Subcutaneous abdominal adipose tissue (tissue), 5 donors: ENCODE results near the gene TAF7L.
"Not testable (repeated sequence)": the region's sequence is repeated elsewhere in the genome, so short reads cannot be mapped to it uniquely, and the experiment has no call there.

Experiments
- H3K27ac ChIP-seq: one replicate; pipeline ENCODE4 v1.7.0; 2013; ENCODE audit warnings: low read depth, mild to moderate bottlenecking, inconsistent platforms, low read length, moderate library complexity
- H3K27me3 ChIP-seq, 5 donors: one replicate each; pipeline ENCODE4 v1.7.0; 2013; ENCODE audit warnings: low read length in 5 of 5, inconsistent platforms in 1 of 5; ENCODE audit not compliant: control insufficient read depth in 5 of 5, insufficient read depth in 4 of 5
- H3K36me3 ChIP-seq, 5 donors: one replicate each; pipeline ENCODE4 v1.7.0; 2013; ENCODE audit warnings: low read length in 5 of 5; ENCODE audit not compliant: control insufficient read depth in 5 of 5, insufficient read depth in 5 of 5
- H3K4me1 ChIP-seq, 5 donors: one replicate each; pipeline ENCODE4 v1.7.0; 2013; ENCODE audit warnings: low read length in 5 of 5, mild to moderate bottlenecking in 3 of 5, moderate library complexity in 1 of 5; ENCODE audit not compliant: control insufficient read depth in 5 of 5, insufficient read depth in 5 of 5
- H3K4me3 ChIP-seq, 5 donors: one replicate each; pipeline ENCODE4 v1.7.0; 2013; ENCODE audit warnings: low read length in 5 of 5, low read depth in 1 of 5
- H3K9ac ChIP-seq, 5 donors: one replicate each; pipeline ENCODE4 v1.7.0; 2013; ENCODE audit warnings: low read length in 5 of 5, mild to moderate bottlenecking in 4 of 5, moderate library complexity in 3 of 5
- H3K9me3 ChIP-seq, 5 donors: one replicate each; pipeline ENCODE4 v1.7.0; 2013; ENCODE audit warnings: low read length in 5 of 5; ENCODE audit not compliant: control insufficient read depth in 5 of 5
- donor health status: healthy.
- donor health status: healthy.
- donor health status: healthy.
- donor health status: healthy.
- donor health status: healthy.

The TAF7L gene, protein sequence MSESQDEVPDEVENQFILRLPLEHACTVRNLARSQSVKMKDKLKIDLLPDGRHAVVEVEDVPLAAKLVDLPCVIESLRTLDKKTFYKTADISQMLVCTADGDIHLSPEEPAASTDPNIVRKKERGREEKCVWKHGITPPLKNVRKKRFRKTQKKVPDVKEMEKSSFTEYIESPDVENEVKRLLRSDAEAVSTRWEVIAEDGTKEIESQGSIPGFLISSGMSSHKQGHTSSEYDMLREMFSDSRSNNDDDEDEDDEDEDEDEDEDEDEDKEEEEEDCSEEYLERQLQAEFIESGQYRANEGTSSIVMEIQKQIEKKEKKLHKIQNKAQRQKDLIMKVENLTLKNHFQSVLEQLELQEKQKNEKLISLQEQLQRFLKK

DNA sequence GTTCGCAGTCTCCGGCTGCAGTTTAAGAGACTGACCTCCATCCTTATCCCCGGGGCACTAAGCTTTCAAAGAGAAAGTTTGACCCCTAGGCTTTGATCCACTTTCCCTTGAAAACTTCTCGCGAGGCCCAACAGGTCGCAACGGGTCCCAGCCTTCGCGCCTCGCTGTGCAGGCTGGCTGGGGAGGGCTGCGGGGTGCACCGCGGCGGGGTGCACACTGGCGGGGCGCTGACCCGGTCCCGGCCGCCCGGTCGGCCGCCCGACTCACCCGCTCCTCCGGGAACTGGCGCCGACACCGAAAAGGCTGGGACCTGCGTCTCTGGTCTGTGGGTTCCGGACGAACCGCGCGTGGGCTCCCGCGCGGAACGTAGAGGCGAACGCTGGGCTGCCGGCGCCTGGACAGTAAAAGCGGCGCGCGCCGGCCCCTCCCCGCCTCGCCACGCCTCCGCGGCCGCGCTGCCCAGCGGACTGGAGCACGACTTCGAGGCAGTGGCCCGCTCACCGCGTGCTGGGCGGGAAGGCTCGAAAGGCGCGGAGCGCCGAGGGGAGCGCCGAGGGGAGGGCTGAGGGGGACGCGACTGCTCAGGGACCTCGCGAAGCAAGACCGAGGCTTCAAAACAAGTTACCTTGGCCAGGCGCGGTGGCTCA, at the start of gene TAF7L:
TAF7L (minus strand) TSS at position 378 of the 647 bp plus-strand sequence. CDS start 3,791 bp downstream, outside the sequence.
- Histone ChIP-seq H3K9ac (no peak within 1 kb of the TSS), H3K36me3 (no peaks in the 10 kb centered on the region), H3K9me3 (no peaks in the 10 kb centered on the region), H3K27ac (no peak within 1 kb of the TSS), H3K4me1 (peaks cover 0 to 6% (median 0%) of the 10 kb centered on the region in 5 donors), H3K27me3 (peaks cover 0 to 11% (median 5%) of the 10 kb centered on the region in 5 donors), H3K4me3 (peak within 1 kb of the TSS in 3 of 5 donors; percentile 3 to 16 (median 11))

- no peaks in the 10 kb centered on the region for H3K4me1 ChIP-seq
- no peak overlapping the region for H3K4me3 ChIP-seq
- H3K9ac ChIP-seq, result no peak overlapping the region
- H3K27me3 ChIP-seq, result no peaks in the 10 kb centered on the region
- H3K36me3 ChIP-seq, result no peaks in the 10 kb centered on the region
- no peak overlapping the region for H3K27ac ChIP-seq
- H3K9me3 ChIP-seq, result peaks cover 0 to 3% (median 0%) of the 10 kb centered on the region in 5 donors
Measured at GRCh38 chrX:101337776-101338271, 46.7 kb upstream of the TAF7L start.

- H3K4me3 ChIP-seq, result not testable (repeated sequence)
Measured at GRCh38 chrX:101334310-101334709, 43.2 kb upstream of the TAF7L start.

DNA sequence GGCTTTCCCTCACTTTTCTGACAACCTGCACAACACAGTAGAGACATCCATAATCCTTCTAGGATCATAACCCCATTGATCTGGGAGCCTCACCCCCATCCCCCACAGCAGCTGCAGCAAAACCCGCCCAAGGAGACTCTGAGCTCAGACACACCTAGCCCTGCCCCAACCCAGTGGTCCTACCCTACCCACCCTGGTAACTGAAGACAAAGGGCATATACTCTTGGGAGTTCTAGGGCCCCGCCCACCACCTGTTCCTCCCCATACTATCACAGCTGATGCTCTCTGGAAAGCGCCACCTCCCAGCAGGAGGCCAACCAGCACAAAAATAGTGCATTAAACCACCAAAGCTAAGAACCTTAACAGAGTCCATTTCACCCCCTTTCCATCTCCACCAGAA, 35.5 kb upstream of the TAF7L start:
- not testable (repeated sequence) for H3K4me3 ChIP-seq, H3K27me3 ChIP-seq, H3K9me3 ChIP-seq, H3K9ac ChIP-seq, H3K27ac ChIP-seq, H3K36me3 ChIP-seq, H3K4me1 ChIP-seq

More at GRCh38 chrX:101334310-101334709, 43.2 kb upstream of the TAF7L start:
- not testable (repeated sequence) for H3K9ac ChIP-seq, H3K27me3 ChIP-seq, H3K27ac ChIP-seq, H3K36me3 ChIP-seq, H3K4me1 ChIP-seq, H3K9me3 ChIP-seq

GRCh38 chrX:101303790-101304189, 12.7 kb upstream of the TAF7L start:
- H3K27me3 ChIP-seq, result peaks cover 0 to 6% (median 5%) of the 10 kb centered on the region in 5 donors
- H3K9ac ChIP-seq, result no peak overlapping the region
- H3K9me3 ChIP-seq, result peaks cover 0 to 3% (median 0%) of the 10 kb centered on the region in 5 donors
- H3K36me3 ChIP-seq, result no peaks in the 10 kb centered on the region
- no peak overlapping the region for H3K4me3 ChIP-seq
- H3K4me1 ChIP-seq, result no peaks in the 10 kb centered on the region
- no peak overlapping the region for H3K27ac ChIP-seq

DNA sequence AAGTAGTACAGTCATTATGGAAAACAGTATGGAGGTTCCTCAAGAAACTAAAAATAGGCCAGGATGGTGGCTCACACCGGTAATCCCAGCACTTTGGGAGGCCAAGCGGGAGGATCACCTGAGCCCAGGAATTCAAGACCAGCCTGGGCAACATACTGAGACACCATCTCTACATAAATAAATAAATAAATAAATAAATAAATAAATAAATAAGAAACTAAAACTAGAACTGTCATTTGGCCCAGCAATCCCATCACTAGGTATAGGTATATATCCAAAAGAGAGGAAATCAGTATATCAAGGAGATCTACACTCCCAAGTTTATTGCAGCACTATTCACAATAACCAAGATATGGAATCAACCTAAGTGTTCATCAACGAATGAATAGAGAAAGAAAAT, 4.5 kb upstream of the TAF7L start:
- not testable (repeated sequence) for H3K27ac ChIP-seq, H3K4me1 ChIP-seq, H3K9ac ChIP-seq, H3K9me3 ChIP-seq, H3K36me3 ChIP-seq, H3K4me3 ChIP-seq
- peaks cover 0 to 10% (median 5%) of the 10 kb centered on the region in 5 donors for H3K27me3 ChIP-seq

DNA sequence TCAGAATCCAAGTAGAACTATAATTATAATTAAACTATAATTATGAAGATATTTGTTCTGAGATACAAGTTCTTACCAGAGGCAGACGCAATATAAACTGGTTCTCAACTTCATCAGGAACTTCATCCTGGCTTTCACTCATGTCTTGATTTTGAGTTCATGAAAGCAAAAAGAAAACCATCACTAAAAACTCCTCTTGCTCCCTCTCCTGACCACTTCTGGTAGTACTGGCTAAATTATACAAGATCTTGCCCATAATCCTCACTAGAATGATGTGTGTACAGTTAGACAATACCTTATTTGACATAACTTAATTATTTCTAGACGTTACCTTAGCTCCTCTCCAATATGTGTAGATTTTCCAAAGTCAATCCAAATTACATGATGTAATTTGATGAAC, 3.7 kb downstream of the TAF7L start:
- Histone ChIP-seq H3K4me3 (no peak overlapping the region), H3K27me3 (peaks cover 0 to 8% (median 1%) of the 10 kb centered on the region in 5 donors), H3K36me3 (no peaks in the 10 kb centered on the region), H3K9ac (no peak overlapping the region), H3K9me3 (no peaks in the 10 kb centered on the region), H3K27ac (no peak overlapping the region), H3K4me1 (peaks cover 0 to 6% (median 0%) of the 10 kb centered on the region in 5 donors)

GRCh38 chrX:101276238-101276637, 14.9 kb downstream of the TAF7L start:
- H3K4me3 ChIP-seq, result no peak overlapping the region
- no peak overlapping the region for H3K27ac ChIP-seq
- H3K9me3 ChIP-seq, result no peaks in the 10 kb centered on the region
- H3K36me3 ChIP-seq, result no peaks in the 10 kb centered on the region
- peaks cover 0 to 2% (median 0%) of the 10 kb centered on the region in 5 donors for H3K27me3 ChIP-seq
- no peak overlapping the region for H3K9ac ChIP-seq
- H3K4me1 ChIP-seq, result no peaks in the 10 kb centered on the region

- no peaks in the 10 kb centered on the region for H3K36me3 ChIP-seq
- H3K9me3 ChIP-seq, result no peaks in the 10 kb centered on the region
- H3K9ac ChIP-seq, result no peak overlapping the region
- no peaks in the 10 kb centered on the region for H3K4me1 ChIP-seq
- no peak overlapping the region for H3K27ac ChIP-seq
- no peak overlapping the region for H3K4me3 ChIP-seq
- H3K27me3 ChIP-seq, result peaks cover 0 to 2% (median 0%) of the 10 kb centered on the region in 5 donors
Measured at GRCh38 chrX:101274198-101274597, 16.9 kb downstream of the TAF7L start.

DNA sequence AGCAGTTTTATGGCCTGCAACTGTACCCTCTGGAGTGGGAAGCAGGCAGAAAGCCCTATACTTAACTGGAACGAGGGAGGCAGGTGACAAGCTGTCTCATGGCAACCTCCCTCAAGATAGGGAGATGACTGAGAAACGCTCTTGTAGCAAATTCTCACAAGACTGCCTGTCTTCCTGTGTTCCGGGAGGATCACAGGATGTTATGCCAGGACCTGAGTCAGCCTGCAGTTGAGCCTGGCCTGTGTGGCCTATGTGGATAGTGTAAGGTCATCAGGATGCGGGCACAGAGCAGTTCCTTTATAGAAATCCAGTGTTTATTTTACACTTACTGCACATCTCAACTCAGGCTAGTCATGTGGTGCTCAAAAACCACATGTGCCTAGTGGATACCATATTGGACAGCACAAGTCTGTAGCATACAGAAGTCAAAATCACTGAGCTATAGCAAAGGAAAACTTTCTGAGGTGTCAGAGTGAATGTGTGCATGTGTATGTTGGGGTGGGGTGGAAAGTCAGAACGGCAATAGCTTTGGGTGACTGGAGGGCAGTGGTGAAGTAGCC, 25.2 kb downstream of the TAF7L start:
- Histone ChIP-seq H3K4me3 (no peak overlapping the region), H3K27ac (no peak overlapping the region), H3K9me3 (no peaks in the 10 kb centered on the region), H3K4me1 (no peaks in the 10 kb centered on the region), H3K27me3 (peaks cover 3 to 25% (median 10%) of the 10 kb centered on the region in 5 donors), H3K9ac (no peak overlapping the region), H3K36me3 (no peaks in the 10 kb centered on the region)
